GM18873 (cell line): ENCODE data around the gene HLCS.

ENCODE experiments used
- ATAC-seq: cut with Tn5 transposase; IDR thresholded peaks from one replicate; pipeline ENCODE4 v1.9.1; 2021; ENCODE audit warnings: mild to moderate bottlenecking, moderate library complexity, moderate number of reproducible peaks; ENCODE audit not compliant: unreplicated experiment, low FRiP score

The HLCS gene

GRCh38 chr21:36732217-36732616, 234.3 kb downstream of the HLCS start:
- ATAC-seq, result no peak

DNA sequence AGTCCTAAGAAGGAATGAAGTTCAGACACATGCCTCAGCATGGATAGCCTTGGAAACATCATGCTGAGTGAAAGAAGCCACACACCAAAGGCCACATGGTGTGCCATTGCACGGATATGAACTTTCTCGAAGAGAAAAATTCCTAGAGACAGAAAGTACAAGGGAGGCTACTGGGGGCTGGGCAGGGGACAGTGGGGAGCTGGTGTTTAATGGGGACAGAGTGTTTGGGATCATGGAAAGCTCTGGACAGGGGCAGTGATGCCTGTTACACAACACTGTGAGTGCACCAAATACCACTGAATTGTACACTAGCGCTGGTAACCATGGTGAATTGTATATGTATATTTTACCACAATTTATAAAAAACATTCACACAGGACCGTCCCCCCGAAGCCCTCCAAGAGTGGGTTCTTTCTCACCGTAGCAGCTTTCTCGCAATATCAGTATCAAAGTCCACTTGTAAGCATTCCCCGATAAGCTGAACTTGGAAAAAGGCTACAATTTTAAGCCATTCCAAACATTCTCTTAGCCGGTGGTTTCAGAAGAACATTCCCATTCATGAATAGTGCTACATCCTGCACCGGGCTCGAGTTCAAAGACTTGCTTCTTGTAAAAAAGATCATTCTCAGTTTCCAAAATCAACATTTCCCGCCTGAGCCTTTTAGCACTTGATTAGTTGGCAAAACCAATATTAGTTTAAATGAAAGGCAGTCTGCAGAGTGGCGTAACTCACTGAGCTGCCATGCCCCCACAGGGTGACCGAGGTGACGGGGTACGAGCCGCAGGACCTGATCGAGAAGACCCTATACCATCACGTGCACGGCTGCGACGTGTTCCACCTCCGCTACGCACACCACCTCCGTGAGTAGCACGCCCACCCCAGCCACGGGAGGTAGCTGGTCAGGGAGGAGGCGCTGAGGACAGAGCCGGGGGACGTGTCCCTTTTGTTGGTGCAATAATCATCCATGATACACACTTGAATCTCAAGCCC, 235.9 kb downstream of the HLCS start:
- no peak for ATAC-seq

DNA sequence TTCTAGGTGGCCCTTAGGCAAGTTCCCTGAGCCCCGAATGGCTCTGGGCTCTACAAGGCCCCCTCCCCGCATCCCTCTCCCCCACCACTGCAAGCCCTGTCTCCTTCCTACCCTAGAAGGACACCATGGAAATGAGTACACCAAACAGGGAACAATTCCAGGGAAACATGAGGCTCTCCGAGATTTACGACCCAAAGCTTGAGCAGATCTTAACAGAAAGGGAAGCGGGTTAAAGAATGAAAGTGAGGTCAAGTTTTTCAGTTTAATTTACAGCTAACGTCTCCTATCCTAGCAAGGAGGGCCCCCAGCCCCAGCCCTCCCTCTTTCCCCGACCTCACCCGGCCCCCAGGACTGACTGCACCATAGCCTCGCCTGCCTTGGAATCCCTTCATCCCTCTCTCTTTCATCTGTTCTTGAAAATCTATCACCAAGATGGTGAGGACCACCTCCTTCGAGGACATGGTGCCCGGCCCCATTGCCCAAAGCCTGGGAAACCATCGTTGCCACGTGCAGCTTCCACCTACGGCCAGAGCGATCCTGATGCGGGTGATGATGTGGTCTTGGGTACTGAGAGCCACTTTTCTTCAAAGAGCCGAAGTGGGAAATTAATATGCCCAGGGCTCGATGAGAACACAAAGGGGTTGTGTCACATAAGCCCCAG, 237.0 kb downstream of the HLCS start:
- ATAC-seq, result no peak

- no peak for ATAC-seq
These were observed 237.9 kb downstream of the HLCS start for GRCh38 chr21:36728371-36729111.

DNA sequence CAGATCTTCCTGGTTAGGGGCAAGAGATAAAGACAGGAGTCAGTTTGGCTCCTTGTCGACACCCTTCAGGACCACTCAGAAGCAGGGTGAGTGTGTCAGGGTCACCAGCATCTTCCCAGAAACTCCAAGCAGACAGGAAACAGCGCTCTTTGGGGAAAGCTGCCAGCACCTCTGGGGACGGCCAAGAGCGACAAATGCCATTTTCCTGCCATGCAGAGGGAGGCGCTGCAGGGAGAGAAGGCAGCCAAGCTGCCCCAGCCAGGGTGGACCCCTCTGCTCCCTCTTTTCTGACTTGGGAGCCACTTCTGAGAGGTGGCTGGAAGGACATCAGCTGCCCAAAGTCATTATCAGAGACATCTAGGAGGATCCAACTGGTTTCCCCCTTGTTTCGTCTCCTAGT, 238.6 kb downstream of the HLCS start:
- no peak for ATAC-seq

DNA sequence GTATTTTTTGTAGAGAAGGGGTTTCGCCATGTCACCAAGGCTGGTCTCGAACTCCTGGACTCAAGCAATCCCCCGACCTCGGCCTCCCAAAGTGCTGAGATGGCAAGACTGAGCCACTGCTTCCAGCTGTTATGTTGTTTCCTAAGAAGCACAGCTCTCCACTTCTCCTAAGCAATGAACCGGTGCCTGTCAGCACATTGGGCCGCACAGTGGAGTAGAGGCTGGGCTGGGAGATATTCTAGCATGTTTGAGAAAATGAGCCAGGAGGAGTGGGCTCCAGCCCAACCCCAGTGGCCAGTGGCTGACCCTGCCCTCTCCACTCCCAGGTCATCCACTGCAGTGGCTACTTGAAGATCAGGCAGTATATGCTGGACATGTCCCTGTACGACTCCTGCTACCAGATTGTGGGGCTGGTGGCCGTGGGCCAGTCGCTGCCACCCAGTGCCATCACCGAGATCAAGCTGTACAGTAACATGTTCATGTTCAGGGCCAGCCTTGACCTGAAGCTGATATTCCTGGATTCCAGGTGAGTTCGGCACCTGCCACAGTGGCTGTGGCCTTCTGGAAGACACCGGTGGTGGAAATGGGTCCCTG, 240.6 kb downstream of the HLCS start:
- no peak for ATAC-seq

- no peak for ATAC-seq
These were observed 241.8 kb downstream of the HLCS start for GRCh38 chr21:36724660-36725059.

- no peak for ATAC-seq
These were observed 243.0 kb downstream of the HLCS start for GRCh38 chr21:36723371-36723881.

DNA sequence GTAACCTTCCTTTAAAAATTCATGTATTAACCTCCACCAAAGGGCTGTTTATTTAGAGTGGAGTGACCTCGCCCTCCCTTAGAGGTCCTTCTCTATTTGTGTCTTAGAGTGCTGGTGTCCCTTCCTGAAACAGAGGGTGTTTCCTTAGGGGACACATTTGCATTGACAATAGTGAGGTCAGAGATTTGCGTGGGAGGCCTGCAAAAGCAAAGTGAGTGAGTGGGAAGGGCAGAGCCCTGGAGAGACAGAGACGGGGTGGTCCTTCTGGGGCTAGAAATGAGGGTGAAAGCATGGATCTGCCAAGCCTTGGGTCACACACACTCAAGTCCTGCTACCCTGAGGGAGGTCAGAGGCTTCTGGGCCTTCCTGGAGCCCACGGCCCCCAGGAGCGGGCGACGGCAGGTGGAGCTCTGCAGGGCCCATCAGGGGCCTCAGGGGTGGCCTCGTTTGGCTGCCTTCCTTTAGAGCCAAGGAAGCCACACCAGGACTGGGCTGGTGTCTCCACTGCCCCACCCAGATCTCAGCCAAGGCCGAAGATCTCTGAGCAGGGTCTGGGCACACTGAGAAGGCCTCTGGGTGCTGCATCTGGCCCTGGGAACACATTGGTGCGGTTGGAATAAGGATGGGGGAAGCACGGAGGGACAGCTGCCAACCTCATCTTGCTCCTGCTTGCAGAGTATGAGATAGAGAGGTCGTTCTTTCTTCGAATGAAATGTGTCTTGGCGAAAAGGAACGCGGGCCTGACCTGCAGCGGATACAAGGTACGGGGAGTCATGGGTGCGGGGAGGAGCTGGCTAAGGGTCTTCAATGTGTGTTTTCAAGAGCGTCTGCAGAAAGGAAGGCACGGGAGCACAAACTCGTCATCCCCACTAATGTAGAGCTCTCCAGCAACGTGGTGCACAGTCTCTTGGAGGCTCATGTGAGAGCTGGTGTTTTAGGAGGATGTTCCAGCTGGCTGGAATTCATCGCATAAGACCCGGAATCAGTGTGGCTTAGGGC, 243.8 kb downstream of the HLCS start:
- no peak for ATAC-seq

DNA sequence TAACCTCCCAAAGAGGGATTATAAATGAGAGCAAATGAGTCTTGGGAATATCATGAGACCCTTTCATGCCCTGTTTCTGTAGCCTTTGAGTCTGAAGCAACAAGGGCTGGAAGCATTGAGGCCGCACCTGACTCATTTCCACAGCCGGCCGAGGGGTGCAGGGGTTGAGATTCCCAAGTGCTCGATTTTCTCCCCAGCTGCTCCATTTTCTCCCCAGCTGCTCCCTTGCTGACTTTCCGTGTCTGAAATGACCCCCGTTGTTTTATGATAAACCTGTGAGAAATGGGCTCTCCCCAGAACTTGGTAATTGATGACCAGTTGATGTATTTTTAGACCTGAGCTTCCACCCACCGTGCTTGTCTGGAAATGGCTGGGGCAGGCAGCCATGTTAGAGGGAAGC, 244.7 kb downstream of the HLCS start:
- ATAC-seq, result no peak

GRCh38 chr21:36719614-36720013, 246.9 kb downstream of the HLCS start:
- no peak for ATAC-seq

DNA sequence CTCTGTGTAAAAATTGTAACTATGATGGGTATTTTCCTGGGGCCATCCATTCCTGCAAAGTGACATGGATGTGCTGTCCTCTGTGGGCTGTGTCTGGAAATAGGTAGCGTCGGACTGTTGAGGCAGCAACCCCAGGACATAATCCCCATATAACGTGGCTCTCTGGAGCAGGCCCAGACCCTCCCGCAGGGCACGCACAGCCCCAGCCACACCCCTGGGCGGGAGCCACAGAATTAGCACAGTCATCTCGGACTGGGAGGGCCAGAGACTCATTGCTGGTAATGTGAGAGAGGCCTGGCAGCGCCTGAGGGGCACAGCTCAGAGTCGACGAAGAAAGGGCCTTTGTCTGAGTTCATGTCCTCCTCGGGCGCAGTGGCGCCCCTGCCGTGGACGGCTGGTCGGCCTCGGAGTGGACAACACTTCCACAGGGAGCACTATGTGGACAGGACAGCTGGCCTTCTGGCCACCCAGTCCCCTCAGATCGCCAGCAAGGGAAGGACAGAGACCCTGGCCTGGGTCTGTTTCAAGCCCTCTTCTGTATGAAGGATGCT, 247.4 kb downstream of the HLCS start:
- ATAC-seq, result no peak

DNA sequence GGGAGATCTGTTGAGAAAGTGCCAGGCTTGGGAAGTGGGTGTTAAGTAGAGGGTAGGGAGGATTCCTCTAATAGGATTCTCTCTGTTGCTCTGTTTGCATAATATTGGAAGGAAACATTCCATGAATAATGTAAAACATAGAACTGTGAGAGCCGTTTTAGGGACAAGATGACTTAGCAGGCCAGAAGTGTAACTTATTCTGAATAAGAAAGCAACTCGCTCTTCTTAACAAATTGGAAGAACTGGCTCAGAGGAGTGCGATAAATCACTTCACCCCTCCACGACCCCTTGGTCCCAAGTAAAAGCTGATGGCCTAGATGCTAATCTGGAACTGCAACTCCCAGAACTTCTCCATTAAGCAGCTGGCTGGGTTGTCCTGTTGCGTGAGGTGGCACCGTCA, 248.5 kb downstream of the HLCS start:
- no peak for ATAC-seq

- no peak for ATAC-seq
These were observed 249.6 kb downstream of the HLCS start for GRCh38 chr21:36716836-36717235.

DNA sequence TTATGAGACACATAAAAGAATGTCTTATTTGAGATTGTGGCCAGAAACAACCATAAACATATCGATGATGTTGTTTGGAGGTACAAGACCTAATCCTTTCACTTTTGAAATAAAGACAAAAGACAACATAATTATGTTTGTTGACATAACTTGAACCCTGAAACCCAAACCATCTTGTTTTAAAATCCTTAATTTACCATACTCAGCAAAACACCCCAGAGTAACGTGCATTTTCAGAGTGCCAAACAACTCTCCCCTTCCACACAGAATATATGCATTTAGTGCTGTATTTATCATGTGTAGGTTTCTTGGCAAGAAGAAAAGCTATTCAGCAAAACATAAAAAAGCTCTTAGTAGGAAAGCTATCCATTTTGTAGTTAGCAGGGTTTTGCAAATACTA, 250.1 kb downstream of the HLCS start:
- no peak for ATAC-seq

- ATAC-seq, result no peak
These were observed 252.7 kb downstream of the HLCS start for GRCh38 chr21:36713746-36714145.

DNA sequence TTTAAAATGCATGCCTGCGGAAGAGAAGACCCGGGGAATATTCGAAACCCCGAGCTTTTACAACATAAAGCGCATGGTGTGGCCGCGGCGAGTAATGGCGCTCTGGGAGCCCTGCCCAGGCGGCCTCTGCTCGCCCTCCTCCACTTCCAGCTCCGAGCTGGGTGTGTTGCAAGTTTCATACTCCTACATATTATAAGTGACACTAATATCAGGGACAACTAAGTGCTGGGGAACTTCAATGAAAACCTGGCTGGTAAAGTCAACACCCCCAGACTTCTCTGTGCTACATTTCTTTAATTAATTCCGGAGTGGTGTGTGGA, 255.8 kb downstream of the HLCS start:
- no peak for ATAC-seq

- no peak for ATAC-seq
These were observed 256.4 kb downstream of the HLCS start for GRCh38 chr21:36709868-36710728.
